Stimulated activated CD8-positive, alpha-beta memory T cell treated with anti-CD3 and anti-CD28 coated beads, Interleukin-15, amount 100 ng/mL, for 4 hours (primary cell): ENCODE measurements around the gene SLC30A10.
"Not testable (repeated sequence)": the region's sequence is repeated elsewhere in the genome, so short reads cannot be mapped to it uniquely, and the experiment has no call there.

Experiments
- DNase-seq, 2 donors: peaks; one replicate each; pipeline ENCODE4 v3.0.0-alpha.2; 2020; ENCODE audit warnings: low read depth in 2 of 2

SLC30A10 gene

GRCh38 chr1:219927298-219927955 lies 930 bp downstream of the SLC30A10 start:
- no peak for DNase-seq

- no peak for DNase-seq
Measured at GRCh38 chr1:219926363-219926998, 1.9 kb downstream of the SLC30A10 start.

DNA sequence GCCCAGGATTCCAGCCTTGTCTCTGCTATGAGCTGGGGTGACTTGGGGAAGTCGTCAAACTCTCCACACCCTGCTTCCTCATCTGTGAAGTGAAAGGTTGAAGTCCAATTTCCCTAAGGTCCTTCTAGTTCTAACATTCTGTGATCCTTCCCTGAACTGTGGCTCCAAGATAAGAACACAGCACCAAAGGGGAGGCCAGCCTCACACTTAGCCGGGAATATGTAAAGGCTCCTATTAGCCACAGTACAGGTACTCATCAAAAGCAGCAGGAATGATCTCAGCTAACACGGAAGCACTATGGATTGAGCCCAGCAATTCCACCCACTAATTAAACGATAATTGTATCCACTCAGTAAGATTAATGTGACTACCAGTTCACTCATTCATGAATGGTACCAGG lies 4.0 kb downstream of the SLC30A10 start:
- DNase-seq: no peak

DNA sequence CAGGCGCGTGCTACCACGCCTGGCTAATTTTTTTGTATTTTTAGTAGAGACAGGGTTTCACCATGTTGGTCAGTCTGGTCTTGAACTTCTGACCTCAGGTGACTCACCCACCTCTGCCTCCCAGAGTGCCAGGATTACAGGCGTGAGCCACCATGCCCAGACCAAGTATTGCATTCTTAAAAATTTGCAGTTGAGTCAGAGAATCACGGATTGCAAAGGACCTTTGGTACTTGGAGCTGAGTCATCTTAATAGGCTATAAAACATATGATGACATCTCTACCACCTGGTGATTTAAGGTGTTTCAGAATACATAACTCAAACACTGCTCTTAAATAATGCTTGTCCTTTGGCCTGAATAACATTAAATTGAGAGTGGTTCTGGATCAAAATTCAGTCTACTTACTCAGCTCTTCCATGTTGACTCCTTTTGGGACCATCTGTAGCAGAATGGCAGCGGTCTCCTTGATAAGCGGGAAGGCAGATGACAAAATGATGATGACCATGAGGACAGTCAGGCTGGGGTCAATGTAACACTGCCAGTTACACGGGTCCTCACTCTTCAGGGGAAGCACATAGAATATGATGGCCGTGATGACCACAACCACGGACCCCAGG lies 10.4 kb downstream of the SLC30A10 start:
- DNase-seq: no peak

GRCh38 chr1:219917281-219917680 lies 11.1 kb downstream of the SLC30A10 start:
- no peak for DNase-seq

DNA sequence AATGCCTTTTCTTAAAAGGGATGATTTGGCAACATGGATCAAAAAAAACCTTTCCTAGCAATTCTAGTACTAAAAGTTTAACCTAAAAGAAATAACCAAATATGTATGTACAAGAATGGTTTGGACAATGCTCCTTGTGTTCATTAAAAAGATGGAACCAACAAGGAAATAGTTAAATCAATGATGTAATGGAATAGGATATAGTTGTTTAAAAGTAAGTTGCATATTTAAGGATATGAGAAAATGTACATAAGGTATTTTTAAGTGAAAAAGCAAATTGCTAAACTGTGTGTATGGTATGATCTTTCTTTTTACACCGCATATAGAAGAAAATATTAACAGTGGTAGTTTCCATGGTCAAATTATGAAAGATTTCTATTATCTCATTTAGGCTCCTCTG lies 12.1 kb downstream of the SLC30A10 start:
- DNase-seq: no peak

DNA sequence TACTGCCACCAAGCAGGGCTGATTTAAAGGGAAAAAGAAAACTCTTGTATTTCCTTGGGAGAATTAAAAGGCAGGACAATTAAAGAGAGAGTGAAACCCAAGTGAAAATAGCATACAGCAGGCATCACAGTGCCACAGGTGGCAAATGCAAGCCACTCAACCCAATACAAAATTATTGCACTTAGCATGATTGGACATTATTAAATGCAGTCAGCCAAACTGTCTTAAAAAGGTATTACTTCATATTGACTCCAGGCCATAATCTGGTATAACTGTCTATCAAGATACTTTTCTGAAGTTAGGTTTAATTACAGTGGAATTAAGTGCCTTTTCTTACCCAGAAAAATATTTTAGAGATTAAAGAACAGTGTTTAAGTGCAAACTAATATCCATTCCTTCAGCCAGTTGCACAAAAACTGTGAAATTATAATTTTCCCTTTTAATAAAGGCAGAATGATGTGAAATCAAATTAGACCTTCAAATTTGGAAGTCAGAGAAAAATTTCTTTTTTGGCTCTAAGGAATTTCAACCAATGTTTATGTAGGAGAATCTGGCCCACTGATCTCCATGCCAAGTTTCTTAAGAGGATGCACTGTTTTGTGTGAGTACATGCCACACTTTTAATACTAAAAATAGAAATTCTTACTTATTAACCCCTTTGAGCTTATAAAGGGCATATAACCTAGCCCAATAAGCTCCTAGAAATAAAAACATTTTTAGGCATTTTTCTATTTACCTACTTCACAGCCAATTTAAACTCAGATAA lies 15.2 kb downstream of the SLC30A10 start:
- DNase-seq: no peak

GRCh38 chr1:219910716-219911115 lies 17.6 kb downstream of the SLC30A10 start:
- DNase-seq: no peak

DNA sequence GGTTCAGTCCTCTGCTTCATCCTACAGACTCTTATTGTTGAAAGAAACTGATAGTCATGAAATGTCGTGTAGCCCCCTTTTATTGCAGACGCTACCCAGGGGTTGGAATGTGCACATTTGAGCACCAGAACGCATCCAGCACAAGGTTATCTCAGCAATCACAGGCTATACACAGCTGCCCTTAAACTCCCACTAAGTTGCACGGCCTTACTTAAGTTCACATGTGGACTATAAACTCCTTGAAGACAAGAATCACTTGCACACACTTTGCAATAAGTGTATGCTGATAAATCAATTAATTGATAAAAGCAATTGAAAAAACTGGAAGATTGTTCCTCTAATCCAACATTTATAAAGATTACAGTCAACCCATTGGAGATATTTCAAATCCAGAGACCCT lies 18.9 kb downstream of the SLC30A10 start:
- DNase-seq: no peak

DNA sequence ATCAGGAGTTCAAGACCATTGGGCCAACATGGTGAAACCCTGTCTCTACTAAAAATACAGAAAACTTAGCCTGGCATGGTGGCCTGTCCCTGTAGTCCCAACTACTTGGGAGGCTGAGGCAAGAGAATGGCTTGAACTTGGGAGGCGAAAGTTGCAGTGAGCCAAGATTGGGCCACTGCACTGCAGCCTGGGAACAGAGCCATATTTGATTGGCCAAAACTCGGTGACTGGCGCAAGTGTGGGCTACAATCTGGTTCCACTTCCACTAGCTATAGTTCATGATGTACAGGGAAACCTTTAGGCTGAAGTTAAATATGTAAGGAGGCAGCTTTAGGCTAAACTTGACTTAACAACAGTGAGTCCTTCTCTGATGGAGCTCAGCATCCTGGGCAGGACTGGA lies 20.2 kb downstream of the SLC30A10 start:
- no peak for DNase-seq

GRCh38 chr1:219907772-219908070 lies 20.6 kb downstream of the SLC30A10 start:
- no peak for DNase-seq

DNA sequence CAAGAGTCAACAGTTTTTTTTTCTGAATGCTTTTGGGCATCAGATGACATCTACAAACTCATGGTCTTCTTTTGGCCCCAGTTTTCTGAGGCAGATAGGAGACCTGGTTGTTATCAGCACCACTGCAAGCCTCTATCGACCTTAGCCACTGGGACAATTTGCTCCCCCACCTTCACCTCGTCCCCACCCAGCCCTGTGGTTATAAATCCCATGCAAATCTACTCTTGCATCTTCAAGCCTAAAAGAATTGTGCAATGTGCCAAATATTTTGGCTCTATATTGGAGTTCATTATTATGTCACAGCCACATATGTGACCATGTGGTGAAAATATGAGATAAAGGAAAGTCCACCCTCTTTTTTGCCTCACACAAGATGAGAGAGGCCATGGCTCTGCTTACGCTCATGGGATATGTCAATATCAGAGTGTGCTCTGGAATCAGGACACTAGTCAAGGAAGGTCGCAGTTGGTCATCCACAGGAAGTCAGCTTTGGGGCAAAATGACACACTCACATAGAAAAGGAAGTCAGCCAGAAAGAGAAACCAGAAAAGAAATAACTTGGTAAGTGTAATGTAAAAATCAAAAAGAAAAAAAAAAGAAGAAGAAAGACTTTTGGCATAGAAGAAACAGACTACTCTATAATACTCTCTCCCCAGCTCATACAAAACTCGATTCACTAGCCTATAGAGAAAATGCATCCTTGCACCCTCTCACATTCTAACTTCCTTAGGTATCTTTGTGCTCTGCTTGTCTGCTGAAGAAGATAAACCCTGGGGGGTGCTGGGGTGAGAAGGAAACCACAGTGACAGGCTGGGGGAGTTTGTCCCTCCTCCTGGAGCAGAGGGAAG lies 21.2 kb downstream of the SLC30A10 start:
- no peak for DNase-seq

DNA sequence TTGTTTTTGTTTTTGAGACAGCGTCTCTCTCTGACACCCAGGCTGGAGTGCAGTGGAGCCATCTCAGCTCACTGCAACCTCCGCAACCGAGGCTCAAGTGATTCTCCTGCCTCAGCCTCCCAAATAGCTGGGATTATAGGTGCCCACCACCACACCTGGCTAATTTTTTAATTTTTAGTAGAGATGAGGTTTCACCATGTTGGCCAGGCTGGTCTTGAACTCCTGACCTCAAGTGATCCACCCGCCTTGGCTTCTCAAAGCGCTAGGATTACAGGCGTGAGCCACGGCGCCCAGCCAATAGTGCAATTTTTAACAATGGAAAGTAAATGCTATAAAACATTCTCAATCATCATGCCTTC lies 21.8 kb downstream of the SLC30A10 start:
- DNase-seq: not testable (repeated sequence)

DNA sequence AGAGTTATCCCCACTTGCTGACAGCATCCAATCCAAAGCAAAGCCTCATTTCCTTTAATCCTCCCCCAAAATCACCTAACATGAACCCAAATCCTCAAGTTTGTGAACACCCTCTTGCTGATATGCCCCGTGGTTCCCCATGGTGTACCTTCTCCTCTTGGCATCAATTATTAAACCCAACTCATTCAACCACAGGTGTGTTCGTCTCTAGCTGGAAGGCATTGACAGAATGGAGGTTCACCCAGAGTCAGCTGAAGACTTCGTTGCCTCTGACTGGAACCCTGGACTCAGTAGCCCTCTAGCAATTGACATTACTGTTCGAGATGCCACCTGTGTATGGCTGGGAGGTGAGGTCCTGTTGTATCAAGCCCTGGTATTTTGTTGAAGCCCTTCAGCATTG lies 22.8 kb downstream of the SLC30A10 start:
- DNase-seq: no peak

DNA sequence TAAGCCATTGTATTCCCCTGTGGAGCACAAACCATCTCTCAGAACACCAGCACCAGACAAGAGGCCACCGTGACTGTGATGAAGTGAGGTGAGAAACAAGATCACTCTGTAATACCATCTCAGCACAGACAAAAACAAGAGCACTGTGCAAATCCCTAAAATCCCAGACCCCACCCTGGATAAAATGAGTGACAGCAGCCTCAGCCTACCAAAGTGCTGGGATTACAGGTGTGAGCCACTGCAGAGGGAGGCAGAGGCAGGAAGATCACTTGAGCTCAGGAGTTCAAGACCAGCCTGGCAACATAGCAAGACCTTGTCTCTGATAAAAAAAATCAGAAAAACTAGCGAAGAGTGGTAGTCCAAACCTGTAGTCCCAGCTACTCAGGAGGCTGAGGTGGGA lies 23.4 kb downstream of the SLC30A10 start:
- no peak for DNase-seq

DNA sequence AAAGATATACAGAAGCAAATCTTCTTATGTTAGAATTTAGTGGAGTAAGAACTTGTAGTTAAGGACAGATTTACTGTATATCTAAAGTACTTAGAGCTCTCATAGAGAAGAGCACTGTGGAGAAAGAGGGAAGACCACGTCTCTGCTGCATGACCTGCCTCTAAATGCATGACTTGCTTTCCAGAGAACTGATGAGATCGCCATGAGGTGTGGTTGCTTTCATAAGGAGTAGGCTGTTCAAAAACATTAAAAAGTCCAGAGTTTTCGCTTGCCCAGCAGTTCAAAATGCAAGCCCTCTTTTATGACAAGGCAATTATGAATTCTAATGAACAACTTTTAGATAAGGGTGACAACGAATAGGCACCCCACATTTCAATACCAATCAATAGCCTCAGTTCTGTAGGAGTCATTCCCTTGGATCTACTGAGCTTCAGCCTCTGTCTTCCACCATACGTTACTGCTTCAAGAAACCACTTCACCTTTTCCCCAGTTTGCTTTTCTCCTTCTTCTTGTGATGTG lies 24.9 kb downstream of the SLC30A10 start:
- no peak for DNase-seq

GRCh38 chr1:219902951-219903350 lies 25.4 kb downstream of the SLC30A10 start:
- DNase-seq: no peak

DNA sequence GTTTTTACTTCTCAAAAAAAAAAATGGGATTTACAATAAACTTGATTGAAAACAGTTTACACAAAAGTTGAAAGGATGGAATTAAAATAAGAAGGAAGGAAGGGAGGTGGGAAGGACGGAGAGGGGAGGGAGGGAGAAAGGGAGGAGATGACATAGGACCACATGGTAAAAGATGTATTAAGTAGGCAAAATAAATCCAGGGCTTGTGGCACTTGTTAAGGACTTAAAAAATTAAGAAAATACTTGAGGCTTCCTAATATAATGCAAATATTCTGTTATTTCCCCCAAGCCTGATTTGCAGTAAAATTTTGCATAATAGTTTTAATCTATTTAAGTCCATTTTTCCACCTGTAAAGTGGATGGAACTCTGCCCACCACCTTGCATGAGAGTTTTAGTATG lies 27.5 kb downstream of the SLC30A10 start:
- no peak for DNase-seq

- no peak for DNase-seq
Measured at GRCh38 chr1:219900201-219900600, 28.2 kb downstream of the SLC30A10 start.

- no peak for DNase-seq
Measured at GRCh38 chr1:219898375-219898774, 30.0 kb downstream of the SLC30A10 start.

DNA sequence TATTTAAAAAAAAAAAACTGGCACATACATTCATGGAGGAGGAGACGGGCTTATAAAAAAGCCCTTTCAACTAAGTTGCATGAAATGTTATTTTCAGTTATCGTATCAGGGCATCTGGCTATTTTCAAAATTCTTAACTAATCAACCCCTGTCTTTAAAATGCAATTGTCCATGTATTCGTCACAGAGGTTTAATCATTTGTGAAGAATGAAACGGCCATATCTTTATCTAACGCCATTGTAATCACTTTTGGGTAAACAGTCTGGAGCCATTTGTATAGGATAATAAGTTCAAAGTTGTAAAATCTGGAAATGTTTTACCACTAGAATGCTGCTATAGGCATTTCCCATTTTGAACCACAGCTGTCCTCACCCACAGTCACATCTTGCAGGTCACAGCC lies 30.4 kb downstream of the SLC30A10 start:
- DNase-seq: no peak

GRCh38 chr1:219892271-219892670 lies 36.1 kb downstream of the SLC30A10 start:
- DNase-seq: not testable (repeated sequence)
